Myocyte (in vitro differentiated cells): ENCODE data around the gene PCSK2. TPM values are rescaled to one million over a fixed set of nuclear protein-coding genes. Genes with fewer than 3 reads are reported as not detected.

ENCODE experiments used
- DNase-seq: peaks from one replicate; pipeline ENCODE4 v3.0.0-alpha.2; 2012; ENCODE audit warnings: low read depth
- total RNA-seq: library from RNA; depleted of rRNA; stranded (reverse); fragments of >200 nt; gene quantifications from 2 replicates; pipeline ENCODE4 v1.2.3, GENCODE V29; 2014

PCSK2 gene
- total RNA-seq, 1 donor from 2014 or later, result 0.35 TPM

- DNase-seq, result no peak
Measured at GRCh38 chr20:17442588-17442987, 215.7 kb downstream of the PCSK2 start.

DNA sequence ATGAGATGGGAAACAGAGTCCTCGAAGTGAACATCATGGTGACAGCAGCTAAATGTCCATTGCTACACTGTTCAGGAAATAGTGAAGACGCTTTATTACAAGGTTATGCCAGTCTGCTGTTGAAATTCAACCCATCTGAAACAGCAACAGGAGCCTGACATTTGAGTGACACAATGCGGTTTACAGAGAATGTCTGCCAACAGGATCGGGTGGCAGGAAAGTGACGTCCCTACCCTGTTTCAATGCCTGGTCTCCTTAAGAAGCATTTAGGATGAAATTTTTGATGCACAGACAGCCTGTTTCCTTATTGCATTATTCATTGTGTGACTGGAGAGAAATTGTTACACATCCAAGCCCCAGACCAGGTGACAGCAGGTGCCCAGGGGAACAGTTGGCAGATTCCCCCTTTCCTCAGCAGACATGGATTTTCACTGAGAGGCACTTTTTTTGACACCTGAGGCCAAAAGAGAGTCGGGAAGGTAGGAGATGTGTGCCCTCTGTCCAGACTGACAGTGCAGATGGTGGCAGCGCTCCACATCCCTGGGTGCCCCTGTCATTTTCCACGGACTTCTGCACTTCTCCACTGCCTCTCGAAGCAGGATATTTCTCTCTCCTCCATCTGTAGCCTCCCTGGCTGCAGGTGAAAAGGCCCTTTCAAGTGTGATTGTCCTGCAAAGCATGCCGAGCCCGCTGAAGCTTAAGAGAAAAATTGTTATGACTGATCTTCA is 216.5 kb downstream of the PCSK2 start:
- peak; percentile 45 for DNase-seq

DNA sequence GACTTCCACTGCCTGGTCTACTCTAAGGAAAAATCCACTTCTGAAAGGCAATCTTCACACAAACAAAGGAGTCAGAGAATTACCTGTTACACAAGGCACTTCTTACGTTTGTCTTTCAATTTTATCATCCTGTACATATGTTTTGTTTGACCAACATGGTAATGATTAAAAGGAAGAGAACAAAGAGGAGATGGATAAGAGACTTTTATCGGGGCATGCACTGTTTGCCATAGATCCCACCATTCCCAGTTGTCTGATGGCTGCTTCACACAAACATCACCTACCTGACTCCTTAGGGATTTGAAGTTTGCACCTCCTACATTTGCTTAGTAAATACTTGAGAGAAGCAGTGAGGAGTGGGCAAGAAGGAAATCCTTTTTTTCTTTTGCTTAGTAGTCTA is 217.3 kb downstream of the PCSK2 start:
- DNase-seq, result no peak

DNA sequence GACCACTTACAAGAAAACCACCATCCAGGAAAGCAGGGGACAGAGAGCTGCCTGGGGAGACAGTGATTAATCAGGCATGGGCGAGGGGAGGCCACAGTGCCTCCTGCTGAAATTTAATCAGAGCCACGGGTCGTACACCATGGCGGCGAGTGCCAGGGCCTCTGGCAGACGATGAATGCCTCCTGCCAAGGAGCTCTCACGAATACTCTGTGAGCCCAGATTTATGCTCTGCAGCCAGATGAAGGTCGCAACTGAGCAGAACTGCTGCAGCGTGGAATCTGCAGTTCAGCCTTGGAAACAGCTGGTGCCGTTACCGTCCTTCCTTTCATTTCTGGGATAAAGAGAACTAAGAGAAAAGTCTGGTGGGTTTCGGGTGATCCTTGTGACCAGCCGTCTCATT is 218.7 kb downstream of the PCSK2 start:
- peak; percentile 32 for DNase-seq

- DNase-seq, result peak; percentile 91
Measured at GRCh38 chr20:17446171-17446570, 219.3 kb downstream of the PCSK2 start.

DNA sequence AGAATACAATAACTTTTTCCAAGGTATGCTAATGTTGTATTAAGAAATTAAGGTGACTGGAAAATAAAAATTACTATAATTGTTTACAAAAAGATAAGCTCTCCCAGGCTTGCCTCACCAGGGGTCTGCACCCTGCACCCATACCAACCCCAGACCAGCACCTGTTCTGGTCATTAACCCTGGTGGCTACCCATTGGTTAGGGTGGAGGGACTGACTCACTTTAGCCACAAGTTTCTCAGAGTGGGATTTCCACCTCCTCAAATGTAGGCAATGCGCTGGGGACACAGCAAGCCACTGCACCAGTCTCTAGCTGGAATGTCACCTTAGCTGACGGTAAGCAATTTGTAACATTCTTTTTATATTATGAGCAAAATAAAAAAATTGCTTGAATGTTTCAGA is 221.2 kb downstream of the PCSK2 start:
- peak; percentile 90 for DNase-seq

DNA sequence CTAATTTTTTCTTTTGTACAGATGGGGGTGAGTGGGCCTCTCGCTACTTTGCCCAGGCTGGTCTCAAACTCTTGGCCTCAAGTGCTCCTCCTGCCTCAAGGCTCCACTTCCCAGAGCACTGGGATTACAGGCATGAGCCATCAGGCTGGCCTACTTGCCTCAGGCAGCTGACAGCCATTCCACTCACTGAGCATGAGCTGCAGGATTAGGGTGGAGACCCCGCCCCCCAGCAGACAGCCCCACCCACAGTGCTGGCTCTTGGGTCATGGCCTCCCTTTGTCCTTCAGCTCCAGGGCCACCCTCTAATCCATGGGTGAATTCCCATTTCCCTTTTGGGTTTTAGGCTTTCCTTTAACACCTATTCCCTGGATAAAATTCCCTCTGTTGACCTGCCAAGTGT is 222.2 kb downstream of the PCSK2 start:
- DNase-seq, result peak; percentile 35

- DNase-seq, result no peak
Measured at GRCh38 chr20:17452441-17452840, 225.6 kb downstream of the PCSK2 start.

- no peak for DNase-seq
Measured at GRCh38 chr20:17453592-17453991, 226.8 kb downstream of the PCSK2 start.

GRCh38 chr20:17456279-17456678 is 229.4 kb downstream of the PCSK2 start:
- DNase-seq, result peak; percentile 98

DNA sequence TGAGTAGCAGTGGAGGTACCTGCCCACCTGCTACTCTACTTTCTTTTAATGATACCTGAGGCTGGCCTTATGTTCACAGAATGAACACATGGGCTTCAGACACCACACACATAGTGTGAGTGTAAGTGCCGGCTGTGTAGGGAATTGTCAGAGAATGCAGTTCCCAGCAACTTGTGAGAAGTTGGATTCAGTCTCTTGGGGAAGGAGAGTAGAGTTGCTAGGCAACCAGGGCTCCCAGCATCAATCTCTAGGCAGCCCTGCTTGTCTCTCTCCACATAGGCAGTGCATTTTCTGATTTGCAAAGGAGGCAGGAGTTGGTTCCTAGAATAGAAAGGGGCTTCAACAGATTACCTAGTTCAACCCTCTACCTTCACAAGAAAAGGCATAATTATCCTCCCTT is 230.2 kb downstream of the PCSK2 start:
- DNase-seq, result no peak

DNA sequence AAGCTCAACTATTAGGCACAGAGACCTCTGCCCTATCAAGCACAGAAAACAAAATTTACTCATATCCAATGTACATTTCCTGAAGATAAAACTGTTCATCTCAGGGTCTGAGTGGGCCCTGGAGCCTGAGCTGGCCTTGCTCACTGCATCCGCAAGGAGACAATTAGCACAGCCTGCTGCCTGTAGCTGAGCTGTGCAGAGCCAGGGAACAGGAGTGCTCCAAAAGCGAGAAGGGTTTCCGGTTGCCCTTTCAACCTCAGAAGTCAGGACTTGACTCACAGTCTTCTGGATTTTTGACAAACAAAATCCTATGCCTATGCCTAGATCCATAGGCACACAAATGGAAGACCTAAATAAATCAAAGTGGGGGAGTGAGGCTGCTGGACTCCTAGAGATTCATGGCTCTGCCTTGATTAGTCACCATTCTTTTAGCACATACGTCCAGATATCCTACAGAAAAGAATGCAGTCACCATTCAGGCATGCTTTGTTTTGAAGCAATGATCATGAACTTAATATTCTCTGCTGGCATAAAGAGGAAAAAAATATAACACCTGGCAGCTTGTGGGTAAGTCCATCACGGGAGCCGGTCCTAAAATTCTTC is 230.8 kb downstream of the PCSK2 start:
- no peak for DNase-seq

DNA sequence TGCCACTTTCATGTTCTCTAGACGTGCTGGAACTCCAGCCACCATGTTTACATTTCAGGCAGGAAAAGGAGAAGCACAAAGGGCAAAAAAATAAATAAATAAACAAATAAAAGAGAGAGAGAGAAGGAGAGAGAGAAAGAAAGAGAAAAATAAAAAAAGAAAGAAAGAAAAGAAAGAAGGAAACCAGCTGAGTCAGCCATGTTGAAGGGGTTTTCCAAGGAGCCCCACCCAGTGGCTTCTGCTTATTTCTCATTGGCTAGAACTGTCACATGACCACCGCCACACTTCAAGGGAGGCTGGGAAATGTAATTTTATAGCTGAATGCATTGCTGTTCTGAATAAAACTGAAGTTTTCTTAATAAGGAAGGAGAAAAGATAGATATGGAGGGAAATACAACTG is 233.3 kb downstream of the PCSK2 start:
- DNase-seq, result no peak

GRCh38 chr20:17461941-17462340 is 235.1 kb downstream of the PCSK2 start:
- DNase-seq, result no peak

DNA sequence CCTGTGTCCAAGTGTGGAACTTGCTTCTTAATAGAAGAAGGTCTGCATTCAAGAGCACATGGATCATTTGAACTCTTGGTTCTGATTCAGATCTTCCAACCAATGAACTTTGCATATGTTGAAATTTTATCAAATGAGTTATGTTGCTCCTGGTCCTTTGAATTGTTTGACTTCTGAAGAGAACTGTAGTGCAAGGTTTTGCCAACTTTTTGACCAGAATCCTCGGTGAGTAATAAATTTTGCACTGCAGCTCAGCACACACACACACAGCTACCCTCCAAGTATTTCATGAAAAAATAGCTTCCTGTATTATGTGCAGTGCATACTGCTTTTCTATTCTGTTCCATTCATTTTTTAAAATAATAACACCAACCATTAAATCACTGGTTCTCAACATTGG is 236.9 kb downstream of the PCSK2 start:
- DNase-seq, result no peak

- no peak for DNase-seq
Measured at GRCh38 chr20:17465236-17465635, 238.4 kb downstream of the PCSK2 start.

DNA sequence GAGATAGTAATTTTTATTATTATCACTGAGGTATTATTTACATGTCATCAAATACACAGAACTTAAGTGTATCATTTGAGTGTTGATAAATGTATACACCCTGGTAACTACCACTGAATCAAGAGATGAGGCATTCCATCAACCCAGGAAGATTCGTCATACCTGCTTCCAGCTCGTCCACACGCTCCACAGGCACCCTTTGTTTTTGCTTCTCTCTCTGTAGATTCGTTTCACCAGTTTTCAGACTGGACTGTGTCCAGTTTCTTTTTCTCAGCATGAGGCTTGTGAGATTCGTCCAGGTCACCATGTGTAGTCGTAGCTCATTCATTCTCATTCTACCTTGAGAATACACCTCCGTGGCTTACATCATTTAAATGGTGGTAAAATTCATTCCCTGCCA is 239.8 kb downstream of the PCSK2 start:
- DNase-seq, result no peak

GRCh38 chr20:17467120-17467655 is 240.3 kb downstream of the PCSK2 start:
- peak; percentile 37 for DNase-seq

DNA sequence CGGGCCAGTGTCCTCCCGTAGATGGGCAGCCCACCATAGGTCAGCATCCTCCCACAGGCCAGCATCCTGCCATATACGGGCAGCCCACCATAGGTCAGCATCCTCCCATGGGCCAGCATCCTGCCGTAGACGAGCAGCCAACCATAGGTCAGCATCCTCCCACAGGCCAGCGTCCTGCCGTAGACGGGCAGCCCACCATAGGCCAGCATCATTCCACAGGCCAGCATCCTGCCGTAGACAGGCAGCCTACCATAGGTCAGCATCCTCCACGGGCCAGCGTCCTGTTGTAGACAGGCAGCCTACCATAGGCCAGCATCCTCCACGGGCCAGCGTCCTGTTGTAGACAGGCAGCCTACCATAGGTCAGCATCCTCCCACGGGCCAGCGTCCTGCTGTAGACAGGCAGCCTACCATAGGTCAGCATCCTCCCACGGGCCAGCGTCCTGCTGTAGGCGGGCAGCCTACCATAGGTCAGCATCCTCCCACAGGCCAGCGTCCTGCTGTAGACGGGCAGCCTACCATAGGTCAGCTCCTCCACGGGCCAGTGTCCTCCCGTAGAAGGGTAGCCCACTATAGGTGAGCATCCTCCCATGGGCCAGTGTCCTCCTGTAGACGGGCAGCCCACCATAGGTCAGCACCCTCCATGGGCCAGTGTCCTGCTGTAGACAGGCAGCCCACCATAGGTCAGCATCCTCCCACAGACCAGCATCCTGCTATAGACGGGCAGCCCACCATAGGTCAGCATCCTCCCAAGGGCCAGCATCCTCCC is 241.4 kb downstream of the PCSK2 start:
- no peak for DNase-seq

- no peak for DNase-seq
Measured at GRCh38 chr20:17469246-17470030, 242.6 kb downstream of the PCSK2 start.

GRCh38 chr20:17470521-17470920 is 243.7 kb downstream of the PCSK2 start:
- DNase-seq, result no peak
